ENCODE results near the gene CITED2. TPM values are rescaled to one million over a fixed set of nuclear protein-coding genes. Genes with fewer than 3 reads are reported as not detected.

CITED2 gene
- total RNA-seq, 1 experiment from 2014 or later = 46.1 TPM

DNA sequence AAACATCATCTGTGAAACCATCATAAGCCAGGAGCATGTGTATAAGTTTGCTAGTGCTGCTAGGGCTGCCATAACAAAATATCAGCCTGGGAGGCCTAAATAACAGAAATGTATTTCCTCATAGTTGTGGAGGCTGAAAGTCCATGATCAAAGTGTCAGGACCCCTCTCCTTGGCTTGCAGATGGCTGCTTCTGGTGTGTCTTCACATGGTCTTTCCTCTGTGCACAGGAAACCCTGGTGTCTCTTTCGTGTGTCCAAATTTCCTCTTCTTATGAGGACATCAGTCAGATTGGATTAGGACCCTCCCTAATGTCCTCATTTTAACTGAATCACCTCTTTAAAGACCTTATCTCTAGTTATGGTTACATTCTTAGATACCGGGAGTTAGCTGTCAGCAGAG, 6.2 kb upstream of the CITED2 start (continued):
- TF ChIP-seq YY1 (IDR thresholded peaks at IDR 0.05; ENCODE audit: extremely low read depth, insufficient replicate concordance, low read depth, low read length) = no peak

DNA sequence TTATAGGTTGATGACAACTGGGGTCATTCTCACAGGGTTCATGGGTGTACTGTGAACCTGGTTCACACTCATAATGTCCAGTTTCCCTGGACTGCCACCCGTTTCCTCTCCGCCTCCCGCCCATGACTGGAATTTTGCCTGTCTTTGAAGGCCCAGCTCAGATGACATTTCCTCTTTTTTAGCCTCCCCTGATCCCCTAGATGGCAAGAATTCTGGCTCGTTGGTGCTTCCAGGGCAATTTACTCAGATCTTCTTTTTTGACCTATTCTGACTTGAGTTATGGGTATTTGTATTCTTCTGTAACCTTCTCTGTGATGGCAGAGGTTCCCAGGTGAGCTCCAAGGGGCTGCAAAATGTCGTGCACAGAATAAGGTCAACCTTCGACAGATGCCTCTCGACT, 5.7 kb upstream of the CITED2 start:
- Histone ChIP-seq H3K4me3 (replicated peaks in 1 of 2; ENCODE audit: low read depth in 1 of 2, low read length in 2 of 2) (no peak overlapping the region), H2AFZ (ENCODE audit: low read depth, low read length, poor library complexity, severe bottlenecking) (no peak overlapping the region), H4K20me1 (ENCODE audit: insufficient read depth) (no peaks in the 10 kb centered on the region), H3K4me1 (ENCODE audit: control insufficient read depth in 1 of 2, insufficient read depth in 2 of 2, low read length in 2 of 2) (peaks cover 21 to 49% of the 10 kb centered on the region in 2 experiments), H3K9me3 (ENCODE audit: control insufficient read depth in 1 of 2, insufficient read depth in 1 of 2, low read depth in 1 of 2, low read length in 2 of 2) (no peaks in the 10 kb centered on the region), H3K79me2 (ENCODE audit: insufficient read depth, low read length) (no peaks in the 10 kb centered on the region), H3K27me3 (ENCODE audit: insufficient read depth, low read length) (no peaks in the 10 kb centered on the region), H3K9ac (ENCODE audit: low read length) (no peak overlapping the region), H3K9me2 (ENCODE audit: insufficient read depth) (no peaks in the 10 kb centered on the region), H3K36me3 (ENCODE audit: control insufficient read depth in 1 of 2, insufficient read depth in 2 of 2, low read length in 2 of 2) (no peaks in the 10 kb centered on the region), H3K4me2 (ENCODE audit: low read length) (no peak overlapping the region), H3K27ac (ENCODE audit: low read depth, low read length) (no peak overlapping the region)
- intact Hi-C loops (cut with micrococcal nuclease) = no loop called here
- no TSS peak for BruUV-seq (replicated peaks)
- ChIA-PET POLR2A (interaction anchor here (0.9 kb wide), 1 partner anchor 9 kb away, joined by 3 read pairs; no protein-coding TSS in a partner anchor), RAD21 (ENCODE audit: low non-redundant PET in 1 of 2, low total read pairs in 2 of 2, uncharacterized antibody in 2 of 2, unreplicated experiment in 2 of 2) (no interaction called here), CTCF (no interaction called here)
- TF ChIP-seq CEBPB (IDR thresholded peaks at IDR 0.05; ENCODE audit: low read depth) (no peak), FOSL1 (IDR thresholded peaks at IDR 0.05; ENCODE audit: low read depth) (no peak), EGR1 (IDR thresholded peaks at IDR 0.05; ENCODE audit: low read depth) (no peak), ZFX (IDR thresholded peaks at IDR 0.05) (no peak), RAD21 (IDR thresholded peaks at IDR 0.05; ENCODE audit: low read depth) (no peak), POLR2AphosphoS5 (IDR thresholded peaks at IDR 0.05; ENCODE audit: low read depth, low read length) (no peak), ZNF274 (IDR thresholded peaks at IDR 0.05; ENCODE audit: low read depth, low read length) (no peak), YY1 (IDR thresholded peaks at IDR 0.05; ENCODE audit: extremely low read depth, insufficient replicate concordance, low read depth, low read length) (no peak), TCF7L2 (IDR thresholded peaks at IDR 0.05; ENCODE audit: borderline replicate concordance, extremely low read depth, insufficient read depth, insufficient read length) (no peak), SRF (IDR thresholded peaks at IDR 0.05; ENCODE audit: low read depth) (no peak), JUND (IDR thresholded peaks at IDR 0.05) (no peak), ELF1 (IDR thresholded peaks at IDR 0.05; ENCODE audit: borderline replicate concordance, low read depth) (no peak)
- TF ChIP-seq, protein P1, sequence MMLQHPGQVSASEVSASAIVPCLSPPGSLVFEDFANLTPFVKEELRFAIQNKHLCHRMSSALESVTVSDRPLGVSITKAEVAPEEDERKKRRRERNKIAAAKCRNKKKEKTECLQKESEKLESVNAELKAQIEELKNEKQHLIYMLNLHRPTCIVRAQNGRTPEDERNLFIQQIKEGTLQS (IDR thresholded peaks at IDR 0.05) = no peak
- TF ChIP-seq, protein P2, sequence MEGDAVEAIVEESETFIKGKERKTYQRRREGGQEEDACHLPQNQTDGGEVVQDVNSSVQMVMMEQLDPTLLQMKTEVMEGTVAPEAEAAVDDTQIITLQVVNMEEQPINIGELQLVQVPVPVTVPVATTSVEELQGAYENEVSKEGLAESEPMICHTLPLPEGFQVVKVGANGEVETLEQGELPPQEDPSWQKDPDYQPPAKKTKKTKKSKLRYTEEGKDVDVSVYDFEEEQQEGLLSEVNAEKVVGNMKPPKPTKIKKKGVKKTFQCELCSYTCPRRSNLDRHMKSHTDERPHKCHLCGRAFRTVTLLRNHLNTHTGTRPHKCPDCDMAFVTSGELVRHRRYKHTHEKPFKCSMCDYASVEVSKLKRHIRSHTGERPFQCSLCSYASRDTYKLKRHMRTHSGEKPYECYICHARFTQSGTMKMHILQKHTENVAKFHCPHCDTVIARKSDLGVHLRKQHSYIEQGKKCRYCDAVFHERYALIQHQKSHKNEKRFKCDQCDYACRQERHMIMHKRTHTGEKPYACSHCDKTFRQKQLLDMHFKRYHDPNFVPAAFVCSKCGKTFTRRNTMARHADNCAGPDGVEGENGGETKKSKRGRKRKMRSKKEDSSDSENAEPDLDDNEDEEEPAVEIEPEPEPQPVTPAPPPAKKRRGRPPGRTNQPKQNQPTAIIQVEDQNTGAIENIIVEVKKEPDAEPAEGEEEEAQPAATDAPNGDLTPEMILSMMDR (IDR thresholded peaks at IDR 0.05 in 2 of 3, conservative IDR thresholded peaks at IDR 0.05 in 1 of 3; ENCODE audit: borderline replicate concordance in 1 of 3, insufficient read depth in 1 of 3, low read depth in 2 of 3, low read length in 2 of 3) = no peak
- TF ChIP-seq, protein P3, sequence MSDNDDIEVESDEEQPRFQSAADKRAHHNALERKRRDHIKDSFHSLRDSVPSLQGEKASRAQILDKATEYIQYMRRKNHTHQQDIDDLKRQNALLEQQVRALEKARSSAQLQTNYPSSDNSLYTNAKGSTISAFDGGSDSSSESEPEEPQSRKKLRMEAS (IDR thresholded peaks at IDR 0.05) = no peak
- TF ChIP-seq, protein P4, sequence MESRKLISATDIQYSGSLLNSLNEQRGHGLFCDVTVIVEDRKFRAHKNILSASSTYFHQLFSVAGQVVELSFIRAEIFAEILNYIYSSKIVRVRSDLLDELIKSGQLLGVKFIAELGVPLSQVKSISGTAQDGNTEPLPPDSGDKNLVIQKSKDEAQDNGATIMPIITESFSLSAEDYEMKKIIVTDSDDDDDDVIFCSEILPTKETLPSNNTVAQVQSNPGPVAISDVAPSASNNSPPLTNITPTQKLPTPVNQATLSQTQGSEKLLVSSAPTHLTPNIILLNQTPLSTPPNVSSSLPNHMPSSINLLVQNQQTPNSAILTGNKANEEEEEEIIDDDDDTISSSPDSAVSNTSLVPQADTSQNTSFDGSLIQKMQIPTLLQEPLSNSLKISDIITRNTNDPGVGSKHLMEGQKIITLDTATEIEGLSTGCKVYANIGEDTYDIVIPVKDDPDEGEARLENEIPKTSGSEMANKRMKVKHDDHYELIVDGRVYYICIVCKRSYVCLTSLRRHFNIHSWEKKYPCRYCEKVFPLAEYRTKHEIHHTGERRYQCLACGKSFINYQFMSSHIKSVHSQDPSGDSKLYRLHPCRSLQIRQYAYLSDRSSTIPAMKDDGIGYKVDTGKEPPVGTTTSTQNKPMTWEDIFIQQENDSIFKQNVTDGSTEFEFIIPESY (IDR thresholded peaks at IDR 0.05; ENCODE audit: extremely low read depth, insufficient replicate concordance, low read length) = no peak
- ATAC-seq (no peak), DNase-seq (ENCODE audit: low read depth, low spot score) (no peak)

Data from HCT116 (cell line).